Measurements from ENCODE around the gene DHX29.

Gene DHX29

GRCh38 chr5:55338810-55339243 lies 31.3 kb upstream of the DHX29 start (continued):
- TF ChIP-seq TSHZ2 (CRISPR knock-in tag; IDR thresholded peaks at IDR 0.05), result no peak
- no peak for TF ChIP-seq PPARA (CRISPR knock-in tag; IDR thresholded peaks at IDR 0.05; ENCODE audit: borderline replicate concordance)
- TF ChIP-seq ZC3H10 (CRISPR knock-in tag; IDR thresholded peaks at IDR 0.05), result no peak
- no peak for TF ChIP-seq RARB (CRISPR knock-in tag; IDR thresholded peaks at IDR 0.05)
- TF ChIP-seq BACH2 (CRISPR knock-in tag; IDR thresholded peaks at IDR 0.05; ENCODE audit: borderline replicate concordance), result no peak
- TF ChIP-seq GLIS3 (CRISPR knock-in tag; IDR thresholded peaks at IDR 0.05), result no peak
- no peak for TF ChIP-seq ISL1 (CRISPR knock-in tag; IDR thresholded peaks at IDR 0.05)
- no peak for TF ChIP-seq OSR1 (CRISPR knock-in tag; IDR thresholded peaks at IDR 0.05)

GRCh38 chr5:55338092-55338613 lies 30.7 kb upstream of the DHX29 start:
- TF ChIP-seq ZFP3 (CRISPR knock-in tag; IDR thresholded peaks at IDR 0.05) (no peak), OSR1 (CRISPR knock-in tag; IDR thresholded peaks at IDR 0.05) (no peak), ZFP30 (CRISPR knock-in tag; IDR thresholded peaks at IDR 0.05) (no peak), CSRNP3 (CRISPR knock-in tag; IDR thresholded peaks at IDR 0.05) (no peak), PPARA (CRISPR knock-in tag; IDR thresholded peaks at IDR 0.05; ENCODE audit: borderline replicate concordance) (no peak), TOX (CRISPR knock-in tag; IDR thresholded peaks at IDR 0.05; ENCODE audit: borderline replicate concordance) (no peak), TCF4 (CRISPR knock-in tag; IDR thresholded peaks at IDR 0.05; ENCODE audit: borderline replicate concordance) (no peak), ARNTL (CRISPR knock-in tag; IDR thresholded peaks at IDR 0.05; ENCODE audit: borderline replicate concordance, low read depth) (no peak), BACH2 (CRISPR knock-in tag; IDR thresholded peaks at IDR 0.05; ENCODE audit: borderline replicate concordance) (no peak), PATZ1 (CRISPR knock-in tag; IDR thresholded peaks at IDR 0.05; ENCODE audit: borderline replicate concordance) (no peak), RARB (CRISPR knock-in tag; IDR thresholded peaks at IDR 0.05) (no peak), CREB5 (CRISPR knock-in tag; IDR thresholded peaks at IDR 0.05; ENCODE audit: low read depth) (no peak), ZNF565 (CRISPR knock-in tag; conservative IDR thresholded peaks at IDR 0.05; ENCODE audit: low read depth) (no peak), ESRRG (CRISPR knock-in tag; IDR thresholded peaks at IDR 0.05) (no peak), ZC3H10 (CRISPR knock-in tag; IDR thresholded peaks at IDR 0.05) (no peak), CSDC2 (CRISPR knock-in tag; IDR thresholded peaks at IDR 0.05) (no peak), ZNF8 (CRISPR knock-in tag; IDR thresholded peaks at IDR 0.05) (no peak), ZNF70 (CRISPR knock-in tag; IDR thresholded peaks at IDR 0.05) (no peak)
- no peak for ATAC-seq

- ATAC-seq, result no peak
- TF ChIP-seq POU6F1 (CRISPR knock-in tag; IDR thresholded peaks at IDR 0.05; ENCODE audit: borderline replicate concordance, low read depth), result no peak
- TF ChIP-seq ZFP30 (CRISPR knock-in tag; IDR thresholded peaks at IDR 0.05), result no peak
- TF ChIP-seq ZNF8 (CRISPR knock-in tag; IDR thresholded peaks at IDR 0.05), result no peak
- TF ChIP-seq PPARA (CRISPR knock-in tag; IDR thresholded peaks at IDR 0.05; ENCODE audit: borderline replicate concordance), result no peak
- no peak for TF ChIP-seq GLIS3 (CRISPR knock-in tag; IDR thresholded peaks at IDR 0.05)
- no peak for TF ChIP-seq PATZ1 (CRISPR knock-in tag; IDR thresholded peaks at IDR 0.05; ENCODE audit: borderline replicate concordance)
- no peak for TF ChIP-seq ZNF565 (CRISPR knock-in tag; conservative IDR thresholded peaks at IDR 0.05; ENCODE audit: low read depth)
- TF ChIP-seq ARNTL (CRISPR knock-in tag; IDR thresholded peaks at IDR 0.05; ENCODE audit: borderline replicate concordance, low read depth), result no peak
- no peak for TF ChIP-seq BACH2 (CRISPR knock-in tag; IDR thresholded peaks at IDR 0.05; ENCODE audit: borderline replicate concordance)
- no peak for TF ChIP-seq ISL1 (CRISPR knock-in tag; IDR thresholded peaks at IDR 0.05)
- TF ChIP-seq CSDC2 (CRISPR knock-in tag; IDR thresholded peaks at IDR 0.05), result no peak
- no peak for TF ChIP-seq ZNF70 (CRISPR knock-in tag; IDR thresholded peaks at IDR 0.05)
These were observed 26.3 kb upstream of the DHX29 start for GRCh38 chr5:55333811-55334210.
